HG02610 (cell line): ENCODE results near the gene C10orf67.
"Not testable (repeated sequence)": the region's sequence is repeated elsewhere in the genome, so short reads cannot be mapped to it uniquely, and the experiment has no call there.

ENCODE experiments used
- ATAC-seq: cut with Tn5 transposase; IDR thresholded peaks from one replicate; pipeline ENCODE4 v1.9.1; 2021; ENCODE audit warnings: mild to moderate bottlenecking, moderate library complexity; ENCODE audit not compliant: unreplicated experiment

C10orf67 gene

GRCh38 chr10:23280419-23281043 lies 64.1 kb downstream of the C10orf67 start:
- ATAC-seq = no peak

- no peak for ATAC-seq
Observed at GRCh38 chr10:23275355-23275754, 69.2 kb downstream of the C10orf67 start.

- not testable (repeated sequence) for ATAC-seq
Observed at GRCh38 chr10:23274179-23274578, 70.4 kb downstream of the C10orf67 start.

GRCh38 chr10:23270531-23270930 lies 74.1 kb downstream of the C10orf67 start:
- no peak for ATAC-seq

- ATAC-seq = no peak
Observed at GRCh38 chr10:23263441-23264164, 81.0 kb downstream of the C10orf67 start.

- ATAC-seq = no peak
Observed at GRCh38 chr10:23262928-23263327, 81.7 kb downstream of the C10orf67 start.

- no peak for ATAC-seq
Observed at GRCh38 chr10:23258516-23258915, 86.1 kb downstream of the C10orf67 start.

GRCh38 chr10:23253780-23254179 lies 90.8 kb downstream of the C10orf67 start:
- no peak for ATAC-seq

GRCh38 chr10:23252859-23253258 lies 91.7 kb downstream of the C10orf67 start:
- not testable (repeated sequence) for ATAC-seq

- ATAC-seq = not testable (repeated sequence)
Observed at GRCh38 chr10:23241779-23242178, 102.8 kb downstream of the C10orf67 start.

GRCh38 chr10:23238015-23238414 lies 106.6 kb downstream of the C10orf67 start:
- ATAC-seq = no peak

- ATAC-seq = no peak
Observed at GRCh38 chr10:23230582-23230981, 114.0 kb downstream of the C10orf67 start.

- ATAC-seq = no peak
Observed at GRCh38 chr10:23217471-23217870, 127.1 kb downstream of the C10orf67 start.

- no peak for ATAC-seq
Observed at GRCh38 chr10:23205972-23206642, 138.5 kb downstream of the C10orf67 start.

GRCh38 chr10:23204773-23205172 lies 139.8 kb downstream of the C10orf67 start:
- ATAC-seq = no peak

GRCh38 chr10:23203369-23204325 lies 140.9 kb downstream of the C10orf67 start:
- ATAC-seq = no peak

GRCh38 chr10:23202779-23203178 lies 141.8 kb downstream of the C10orf67 start:
- no peak for ATAC-seq

GRCh38 chr10:23201837-23202236 lies 142.8 kb downstream of the C10orf67 start:
- ATAC-seq = no peak

GRCh38 chr10:23200997-23201652 lies 143.5 kb downstream of the C10orf67 start:
- no peak for ATAC-seq

- no peak for ATAC-seq
Observed at GRCh38 chr10:23200586-23200985, 144.0 kb downstream of the C10orf67 start.
